LNCaP clone FGC (cell line): ENCODE measurements around the gene SUMO4.

ENCODE experiments used
- DNase-seq: peaks from one replicate; pipeline ENCODE4 v3.0.0-alpha.2; 2011; ENCODE audit warnings: low read depth
- H3K4me3 ChIP-seq: 2 replicates; pipeline ENCODE4 v1.5.1; 2011; ENCODE audit warnings: mild to moderate bottlenecking, low read depth, low read length, control low read depth
- TF ChIP-seq, protein P1 (sequence below): IDR thresholded peaks from 2 replicates; pipeline ENCODE4 v1.5.1; 2012; ENCODE audit warnings: mild to moderate bottlenecking; ENCODE audit not compliant: control insufficient read depth, insufficient read depth; ENCODE audit errors: extremely low read depth

Gene SUMO4

DNA sequence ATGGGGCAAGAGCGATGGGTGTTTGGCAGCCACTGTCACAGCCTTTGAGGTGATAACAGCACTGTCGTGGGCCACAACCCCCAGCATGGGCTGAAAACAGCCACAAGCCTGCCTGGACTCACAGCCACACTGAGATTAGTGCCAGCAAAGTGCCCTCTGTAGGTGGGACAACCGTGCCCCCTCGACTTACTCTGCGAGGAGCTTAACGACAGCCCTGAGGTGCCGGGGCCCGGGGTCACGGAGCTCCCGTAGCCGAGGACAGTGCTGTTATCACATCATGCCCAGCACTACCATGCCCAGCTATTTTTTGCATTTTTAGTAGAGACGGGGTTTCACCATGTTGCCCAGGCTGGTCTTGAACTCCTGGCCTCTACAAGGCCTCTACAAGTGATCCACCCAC lies 36.6 kb downstream of the SUMO4 start:
- no peak overlapping the region for H3K4me3 ChIP-seq
- TF ChIP-seq, protein P1, sequence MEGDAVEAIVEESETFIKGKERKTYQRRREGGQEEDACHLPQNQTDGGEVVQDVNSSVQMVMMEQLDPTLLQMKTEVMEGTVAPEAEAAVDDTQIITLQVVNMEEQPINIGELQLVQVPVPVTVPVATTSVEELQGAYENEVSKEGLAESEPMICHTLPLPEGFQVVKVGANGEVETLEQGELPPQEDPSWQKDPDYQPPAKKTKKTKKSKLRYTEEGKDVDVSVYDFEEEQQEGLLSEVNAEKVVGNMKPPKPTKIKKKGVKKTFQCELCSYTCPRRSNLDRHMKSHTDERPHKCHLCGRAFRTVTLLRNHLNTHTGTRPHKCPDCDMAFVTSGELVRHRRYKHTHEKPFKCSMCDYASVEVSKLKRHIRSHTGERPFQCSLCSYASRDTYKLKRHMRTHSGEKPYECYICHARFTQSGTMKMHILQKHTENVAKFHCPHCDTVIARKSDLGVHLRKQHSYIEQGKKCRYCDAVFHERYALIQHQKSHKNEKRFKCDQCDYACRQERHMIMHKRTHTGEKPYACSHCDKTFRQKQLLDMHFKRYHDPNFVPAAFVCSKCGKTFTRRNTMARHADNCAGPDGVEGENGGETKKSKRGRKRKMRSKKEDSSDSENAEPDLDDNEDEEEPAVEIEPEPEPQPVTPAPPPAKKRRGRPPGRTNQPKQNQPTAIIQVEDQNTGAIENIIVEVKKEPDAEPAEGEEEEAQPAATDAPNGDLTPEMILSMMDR: no peak
- no peak for DNase-seq

DNA sequence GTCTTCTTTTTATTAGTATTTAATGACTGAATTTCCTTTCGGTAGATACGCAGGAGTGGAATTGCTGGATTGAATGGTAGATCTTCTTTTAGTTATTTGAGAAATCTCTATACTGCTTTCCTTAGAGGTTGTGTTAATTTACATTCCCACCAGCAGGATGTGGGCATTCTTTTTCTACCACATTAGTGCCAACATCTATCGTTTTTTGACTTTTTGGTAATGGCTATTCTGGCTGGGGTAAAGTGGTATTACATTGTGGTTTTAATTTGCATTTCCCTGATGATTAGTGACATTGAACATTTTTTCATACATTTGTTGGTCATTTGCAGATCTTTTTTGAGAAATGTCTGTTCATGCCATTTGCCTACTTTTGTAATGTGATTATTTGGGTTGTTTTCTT lies 37.1 kb downstream of the SUMO4 start:
- TF ChIP-seq, protein P1: no peak
- no peak overlapping the region for H3K4me3 ChIP-seq
- DNase-seq: no peak

DNA sequence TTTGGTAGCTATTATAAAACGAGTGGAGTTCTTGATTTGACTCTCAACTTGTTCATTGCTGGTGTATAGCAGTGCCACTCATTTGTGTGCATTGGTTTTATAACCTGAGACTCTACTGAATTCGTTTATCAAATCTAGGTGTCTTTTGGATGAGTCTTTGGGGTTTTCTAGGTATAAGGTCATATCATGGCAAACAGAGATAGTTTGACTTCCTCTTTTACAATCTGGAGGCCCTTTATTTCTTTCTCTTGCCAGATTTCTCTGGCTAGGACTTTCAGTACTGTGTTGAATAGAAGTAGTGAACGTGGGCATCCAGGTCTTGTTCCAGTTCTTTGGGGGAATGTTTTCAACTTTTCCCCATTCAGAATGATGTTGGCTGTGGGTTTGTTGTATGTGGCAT lies 38.8 kb downstream of the SUMO4 start:
- no peak overlapping the region for H3K4me3 ChIP-seq
- TF ChIP-seq, protein P1: no peak
- no peak for DNase-seq

DNA sequence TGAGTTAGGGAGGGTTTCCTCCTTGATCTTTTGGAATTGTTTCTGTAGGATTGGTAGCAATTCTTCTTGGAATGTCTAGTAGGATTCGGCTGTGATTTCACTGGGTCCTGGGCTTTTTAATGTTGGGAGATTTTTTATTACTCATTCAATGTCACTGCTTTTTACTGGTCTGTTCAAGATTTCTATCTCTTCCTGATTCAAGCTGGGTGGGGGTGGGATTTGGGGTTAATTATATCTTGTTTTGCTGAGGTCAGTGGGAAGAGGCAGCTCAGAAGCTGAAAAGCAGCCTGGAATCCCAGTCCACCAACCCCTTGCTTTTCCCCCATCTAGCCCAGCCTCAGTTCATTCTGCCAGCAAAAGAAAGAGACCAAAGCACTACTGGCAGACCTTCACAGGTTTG lies 39.6 kb downstream of the SUMO4 start:
- TF ChIP-seq, protein P1: no peak
- no peak for DNase-seq
- no peak overlapping the region for H3K4me3 ChIP-seq

DNA sequence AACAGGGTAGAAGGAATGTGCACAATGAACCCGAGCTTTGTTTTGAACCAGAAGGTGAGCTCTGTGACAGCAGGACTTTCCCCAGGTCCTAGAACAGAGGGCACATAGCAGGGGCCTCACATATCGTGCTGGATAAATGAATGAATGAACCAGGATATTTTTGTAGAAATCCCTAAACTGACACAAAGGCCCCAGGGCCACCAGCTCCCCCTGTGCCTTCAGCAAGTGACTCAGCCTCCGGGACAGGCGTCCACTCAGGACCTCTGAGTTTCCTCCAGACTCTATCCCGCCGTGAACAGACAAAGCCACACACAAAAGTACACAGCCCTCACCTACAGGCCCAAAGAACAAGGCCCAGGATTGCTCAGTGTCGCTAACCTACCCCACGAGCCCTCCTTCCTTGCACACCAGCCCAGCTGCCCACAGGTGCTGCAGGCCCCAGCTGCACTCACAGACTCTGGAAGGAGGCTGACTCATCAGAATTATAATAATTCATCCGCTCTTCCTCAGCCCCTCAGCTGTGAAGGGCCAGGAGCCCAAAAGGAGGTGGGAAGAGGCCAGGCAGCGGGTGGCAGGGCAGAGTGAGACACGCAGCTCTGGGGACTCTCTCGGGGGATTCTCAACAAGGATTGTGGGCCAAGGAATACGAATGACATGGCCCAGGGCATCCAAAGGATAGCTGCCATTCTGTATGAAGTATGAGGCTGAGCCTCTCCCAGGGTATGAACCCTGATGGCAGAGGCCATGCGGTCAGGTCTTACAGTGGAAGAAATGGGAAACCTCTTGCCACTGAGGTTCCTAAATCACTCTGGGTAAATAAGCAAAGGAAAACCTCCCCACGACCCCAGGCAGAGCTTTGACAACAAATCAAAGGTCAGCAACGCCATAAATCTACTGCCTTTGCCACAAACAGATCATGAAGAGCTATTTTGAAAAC lies 40.9 kb downstream of the SUMO4 start:
- DNase-seq: no peak
- TF ChIP-seq, protein P1: no peak
- no peak overlapping the region for H3K4me3 ChIP-seq

DNA sequence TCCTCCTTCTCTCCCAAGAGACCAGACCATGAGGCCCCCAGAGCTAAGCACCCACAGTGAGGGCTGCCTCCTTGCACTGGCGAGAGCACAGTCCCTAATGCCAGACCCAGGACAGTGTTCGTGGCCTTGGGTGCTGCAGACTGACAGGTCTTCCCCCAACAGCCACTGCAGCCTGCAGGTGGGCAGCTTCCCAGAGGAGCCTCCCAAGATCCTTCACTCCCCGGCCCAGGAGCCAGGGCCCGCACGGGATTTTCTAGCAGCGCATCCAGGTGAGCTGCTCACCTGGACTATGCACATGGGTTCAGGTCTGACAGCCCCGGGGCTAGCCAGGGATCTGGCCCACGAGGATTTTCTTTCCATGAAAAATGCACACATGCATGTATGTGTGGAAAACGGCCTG lies 41.7 kb downstream of the SUMO4 start:
- TF ChIP-seq, protein P1: no peak
- DNase-seq: no peak
- no peak overlapping the region for H3K4me3 ChIP-seq
